GM21786 (cell line): ENCODE data around the gene ADCY5.

Source experiments
- ATAC-seq: cut with Tn5 transposase; IDR thresholded peaks from one replicate; pipeline ENCODE4 v1.9.1; 2021; ENCODE audit not compliant: unreplicated experiment

Gene ADCY5

DNA sequence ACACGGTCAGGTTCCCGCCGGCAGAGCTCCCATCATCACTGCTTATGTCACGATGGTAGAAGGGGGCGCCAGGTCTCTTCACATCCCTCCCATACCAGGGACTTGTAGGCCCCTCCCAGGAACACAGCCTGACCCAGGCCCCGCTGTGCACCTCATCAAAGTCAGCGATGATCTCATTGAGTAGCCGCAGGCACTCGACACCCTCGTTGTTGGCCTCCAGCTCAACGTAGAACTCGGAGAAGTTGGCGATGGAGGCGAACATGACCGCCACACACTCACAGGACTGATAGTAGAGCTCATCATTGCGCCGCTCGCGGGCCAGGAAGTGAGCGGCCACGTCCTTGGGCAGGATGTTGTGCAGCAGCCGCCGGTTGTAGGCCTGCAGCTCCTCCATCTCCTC is 157.9 kb downstream of the ADCY5 start:
- ATAC-seq, result no peak

GRCh38 chr3:123290107-123290930 is 158.6 kb downstream of the ADCY5 start:
- ATAC-seq, result no peak

DNA sequence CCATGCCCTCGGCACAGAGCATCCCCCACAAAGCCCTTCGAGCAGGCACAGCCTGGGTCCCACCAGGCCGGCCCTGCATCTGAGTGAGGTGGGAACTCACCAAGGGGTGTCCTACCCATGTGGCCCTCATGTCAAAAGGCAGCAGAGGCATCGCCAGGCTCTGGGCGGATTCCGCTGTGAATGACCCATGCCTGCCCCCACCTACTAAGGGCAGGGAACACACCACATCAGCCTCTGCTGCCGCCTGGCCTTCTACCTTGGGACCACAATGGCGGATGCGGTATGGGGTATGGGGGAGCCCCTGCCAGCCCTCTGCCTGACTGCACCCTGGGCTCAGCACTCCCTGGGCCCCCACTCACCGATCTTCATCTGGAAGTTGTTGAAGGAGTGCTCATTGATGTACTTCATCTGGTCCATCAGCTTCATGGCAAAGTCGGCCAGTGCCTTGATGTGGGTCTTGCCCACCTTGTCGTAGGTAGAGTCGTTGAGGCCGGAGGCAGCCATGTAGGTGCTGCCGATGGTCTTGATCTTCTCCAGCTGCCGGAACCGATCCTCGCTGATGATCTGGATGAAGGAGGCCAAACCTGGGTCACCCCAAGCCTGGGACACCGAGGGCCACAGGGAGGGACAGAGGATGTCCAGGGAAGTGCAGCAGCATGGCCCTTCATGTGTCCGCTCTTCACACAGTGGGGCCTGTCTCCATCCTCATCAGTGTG is 159.3 kb downstream of the ADCY5 start:
- ATAC-seq, result no peak

GRCh38 chr3:123287962-123288302 is 161.0 kb downstream of the ADCY5 start:
- ATAC-seq, result no peak

GRCh38 chr3:123287051-123287961 is 161.6 kb downstream of the ADCY5 start:
- no peak for ATAC-seq

GRCh38 chr3:123286308-123287023 is 162.4 kb downstream of the ADCY5 start:
- no peak for ATAC-seq

- ATAC-seq, result no peak
These were observed 163.0 kb downstream of the ADCY5 start for GRCh38 chr3:123285931-123286307.

GRCh38 chr3:123285479-123285878 is 163.4 kb downstream of the ADCY5 start:
- no peak for ATAC-seq

DNA sequence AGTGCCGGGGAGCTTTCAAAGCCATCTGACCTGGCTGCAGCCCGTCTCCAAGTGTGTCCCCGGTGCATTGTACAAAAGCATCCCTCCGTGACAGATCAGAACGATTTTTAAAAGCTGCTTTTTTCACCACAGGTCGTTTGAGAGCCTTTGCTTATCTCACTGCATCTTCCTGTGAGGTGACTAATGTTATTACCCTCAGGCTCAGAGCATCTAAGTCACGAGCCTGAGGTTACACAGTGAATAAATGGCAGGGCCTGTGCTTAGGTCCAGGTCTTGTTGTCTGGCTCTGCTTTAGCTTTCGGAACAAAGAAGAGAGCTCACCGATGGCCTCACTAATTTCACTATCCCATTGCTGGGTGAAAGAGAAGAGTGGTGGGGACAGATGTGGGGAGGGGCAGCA is 163.8 kb downstream of the ADCY5 start:
- no peak for ATAC-seq

GRCh38 chr3:123284399-123285010 is 164.4 kb downstream of the ADCY5 start:
- ATAC-seq, result no peak

GRCh38 chr3:123283657-123284398 is 165.1 kb downstream of the ADCY5 start:
- ATAC-seq, result no peak

DNA sequence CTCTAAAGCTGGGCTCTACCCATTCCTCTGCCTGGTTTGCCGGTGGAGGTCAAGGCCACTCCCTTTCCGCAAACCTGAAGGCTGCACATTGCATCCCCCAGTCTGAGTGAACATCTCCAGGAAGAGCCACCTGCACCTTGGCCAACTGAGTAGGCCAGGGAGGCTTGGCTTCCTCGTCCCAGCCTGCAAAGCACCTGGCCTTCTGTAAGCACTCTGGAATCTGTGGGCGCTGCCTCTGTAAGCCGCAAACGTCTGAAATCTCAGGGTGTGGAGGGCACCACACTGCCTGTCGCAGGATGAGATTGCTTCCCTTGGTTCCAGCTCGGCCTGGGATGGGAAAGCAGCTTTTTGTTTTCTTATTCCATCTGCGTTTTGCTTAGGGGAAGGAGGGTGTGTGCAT is 165.8 kb downstream of the ADCY5 start:
- ATAC-seq, result no peak

- ATAC-seq, result no peak
These were observed 166.4 kb downstream of the ADCY5 start for GRCh38 chr3:123282461-123282860.

GRCh38 chr3:123281929-123282328 is 167.0 kb downstream of the ADCY5 start:
- no peak for ATAC-seq

DNA sequence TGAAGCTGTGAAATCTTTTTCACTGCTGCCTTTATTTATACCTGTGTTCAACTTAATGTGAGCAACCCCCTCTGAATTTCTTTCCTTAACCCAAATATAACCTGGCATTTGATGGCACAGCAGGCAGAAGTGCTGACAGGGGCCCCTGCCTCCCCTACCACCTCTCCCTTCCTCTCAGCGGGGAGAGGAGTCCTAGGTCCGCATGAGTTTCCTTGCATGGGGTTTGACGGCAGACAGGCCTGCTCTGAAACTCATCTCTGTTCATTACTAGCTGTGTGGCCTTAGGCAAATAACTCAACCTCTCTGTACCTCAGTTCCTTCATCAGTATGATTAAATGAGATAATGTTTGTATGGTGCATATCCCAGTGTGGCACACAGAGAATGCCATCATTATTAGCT is 167.5 kb downstream of the ADCY5 start:
- no peak for ATAC-seq

DNA sequence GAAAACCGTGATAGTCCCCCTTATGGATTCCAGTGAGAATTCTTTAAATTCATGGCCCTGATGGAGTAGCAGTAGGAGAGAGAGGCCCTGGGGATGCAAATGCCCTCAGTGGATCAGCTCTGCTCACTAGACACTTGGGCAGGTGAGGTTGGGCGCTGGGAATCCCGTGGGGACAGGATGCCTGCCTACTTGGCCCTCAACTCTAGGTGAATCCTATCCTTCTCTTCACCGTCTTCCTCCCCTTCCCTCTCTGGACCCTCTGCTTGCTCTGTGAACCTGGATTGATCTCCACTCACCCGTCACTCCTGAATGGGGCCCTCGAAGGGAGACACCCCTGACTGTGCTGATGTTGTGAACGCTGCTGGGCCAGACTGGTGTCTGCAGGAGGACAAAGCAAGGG is 169.8 kb downstream of the ADCY5 start:
- no peak for ATAC-seq

DNA sequence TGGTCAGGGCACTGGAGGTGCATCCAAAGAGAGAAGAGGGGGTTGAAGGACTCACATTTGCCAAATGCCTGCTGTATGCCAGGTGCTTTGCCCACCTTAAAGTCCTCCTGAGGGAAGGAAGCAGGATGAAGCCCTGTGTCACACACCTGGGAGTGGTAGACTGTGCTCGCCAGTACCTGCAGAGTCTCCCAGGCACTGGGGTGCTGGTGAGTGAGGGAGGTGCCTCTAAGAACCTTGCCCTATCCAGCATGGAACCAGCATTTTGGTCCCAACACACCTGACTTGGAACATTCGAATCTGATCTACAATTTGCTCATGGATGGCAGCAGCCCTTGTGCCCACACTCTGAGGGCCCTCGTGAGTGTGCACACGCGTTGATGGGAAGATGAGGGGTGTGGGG is 170.4 kb downstream of the ADCY5 start:
- no peak for ATAC-seq

GRCh38 chr3:123277106-123277505 is 171.8 kb downstream of the ADCY5 start:
- ATAC-seq, result no peak

- ATAC-seq, result no peak
These were observed 172.4 kb downstream of the ADCY5 start for GRCh38 chr3:123276346-123277006.
